Brain microvascular endothelial cell (primary cell): ENCODE measurements around the gene PRKG1.

Experiments used
- DNase-seq: peaks from one replicate; pipeline ENCODE4 v3.0.0-alpha.2; 2020
- H3K27ac ChIP-seq: fragments of 250-450 bp; sonication (Bioruptor Pico); 2 replicates; pipeline ENCODE4 v1.5.1; 2020; ENCODE audit warnings: mild to moderate bottlenecking, moderate library complexity
- H3K27me3 ChIP-seq: fragments of 250-450 bp; sonication (Bioruptor Pico); replicated peaks from 2 replicates; pipeline ENCODE4 v1.5.1; 2020; ENCODE audit warnings: mild to moderate bottlenecking
- H3K36me3 ChIP-seq: fragments of 250-450 bp; sonication (Bioruptor Pico); replicated peaks from 2 replicates; pipeline ENCODE4 v1.5.1; 2020; ENCODE audit warnings: mild to moderate bottlenecking
- H3K4me3 ChIP-seq: 2 replicates; pipeline ENCODE4 v1.5.1; 2011; ENCODE audit warnings: low read depth, mild to moderate bottlenecking, control low read depth, low read length, moderate library complexity
- in situ Hi-C: cut with HindIII; loops from 2 replicates; pipeline ENCODE4 v1.10.0; 2017; ENCODE audit warnings: low sequenced_read_pairs, low pct_ligation_motif_present
- TF ChIP-seq, protein P1 (sequence below): IDR thresholded peaks from 2 replicates; pipeline ENCODE4 v1.5.1; 2011; ENCODE audit warnings: low read depth, mild to moderate bottlenecking, moderate library complexity, low read length, control low read depth, inconsistent platforms; ENCODE audit errors: missing control alignments

Gene PRKG1

GRCh38 chr10:52266858-52267257 lies 1192.6 kb downstream of the PRKG1 start:
- Histone ChIP-seq H3K4me3 (no peak overlapping the region), H3K36me3 (no peaks in the 10 kb centered on the region), H3K27me3 (no peaks in the 10 kb centered on the region), H3K27ac (no peak overlapping the region)
- no peak for DNase-seq
- in situ Hi-C loops, result no loop called here
- TF ChIP-seq, protein P1, sequence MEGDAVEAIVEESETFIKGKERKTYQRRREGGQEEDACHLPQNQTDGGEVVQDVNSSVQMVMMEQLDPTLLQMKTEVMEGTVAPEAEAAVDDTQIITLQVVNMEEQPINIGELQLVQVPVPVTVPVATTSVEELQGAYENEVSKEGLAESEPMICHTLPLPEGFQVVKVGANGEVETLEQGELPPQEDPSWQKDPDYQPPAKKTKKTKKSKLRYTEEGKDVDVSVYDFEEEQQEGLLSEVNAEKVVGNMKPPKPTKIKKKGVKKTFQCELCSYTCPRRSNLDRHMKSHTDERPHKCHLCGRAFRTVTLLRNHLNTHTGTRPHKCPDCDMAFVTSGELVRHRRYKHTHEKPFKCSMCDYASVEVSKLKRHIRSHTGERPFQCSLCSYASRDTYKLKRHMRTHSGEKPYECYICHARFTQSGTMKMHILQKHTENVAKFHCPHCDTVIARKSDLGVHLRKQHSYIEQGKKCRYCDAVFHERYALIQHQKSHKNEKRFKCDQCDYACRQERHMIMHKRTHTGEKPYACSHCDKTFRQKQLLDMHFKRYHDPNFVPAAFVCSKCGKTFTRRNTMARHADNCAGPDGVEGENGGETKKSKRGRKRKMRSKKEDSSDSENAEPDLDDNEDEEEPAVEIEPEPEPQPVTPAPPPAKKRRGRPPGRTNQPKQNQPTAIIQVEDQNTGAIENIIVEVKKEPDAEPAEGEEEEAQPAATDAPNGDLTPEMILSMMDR, result no peak

GRCh38 chr10:52268790-52269189 lies 1194.5 kb downstream of the PRKG1 start:
- no peaks in the 10 kb centered on the region for H3K36me3 ChIP-seq
- H3K27ac ChIP-seq, result no peak overlapping the region
- TF ChIP-seq, protein P1, result no peak
- in situ Hi-C loops, result no loop called here
- no peak overlapping the region for H3K4me3 ChIP-seq
- H3K27me3 ChIP-seq, result no peaks in the 10 kb centered on the region
- DNase-seq, result no peak

- Histone ChIP-seq H3K4me3 (no peak overlapping the region), H3K27me3 (no peaks in the 10 kb centered on the region), H3K27ac (no peak overlapping the region), H3K36me3 (no peaks in the 10 kb centered on the region)
- no peak for DNase-seq
- in situ Hi-C loops, result no loop called here
- TF ChIP-seq, protein P1, result no peak
Observed at GRCh38 chr10:52269233-52269632, 1194.9 kb downstream of the PRKG1 start.

DNA sequence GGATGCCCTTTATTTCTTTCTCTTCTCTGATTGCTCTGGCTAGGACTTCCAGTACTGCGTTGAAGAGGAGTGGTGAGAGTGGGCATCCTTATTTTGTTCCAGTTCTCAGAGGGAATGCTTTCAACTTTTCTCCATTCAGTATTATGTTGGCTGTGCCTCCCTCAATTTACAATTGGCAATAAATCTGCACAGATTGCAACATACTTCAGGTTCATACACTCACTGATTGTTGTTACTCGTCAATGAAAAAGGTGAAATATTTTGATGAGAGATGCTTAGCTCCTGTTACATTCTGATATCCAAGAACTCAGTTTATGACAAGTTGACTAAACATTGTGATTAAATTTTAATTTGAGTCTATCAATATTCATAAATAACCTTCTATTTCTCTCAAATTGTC lies 1201.9 kb downstream of the PRKG1 start:
- Histone ChIP-seq H3K27me3 (no peaks in the 10 kb centered on the region), H3K36me3 (no peaks in the 10 kb centered on the region), H3K27ac (no peak overlapping the region), H3K4me3 (no peak overlapping the region)
- TF ChIP-seq, protein P1, result no peak
- DNase-seq, result no peak
- in situ Hi-C loops, result no loop called here

DNA sequence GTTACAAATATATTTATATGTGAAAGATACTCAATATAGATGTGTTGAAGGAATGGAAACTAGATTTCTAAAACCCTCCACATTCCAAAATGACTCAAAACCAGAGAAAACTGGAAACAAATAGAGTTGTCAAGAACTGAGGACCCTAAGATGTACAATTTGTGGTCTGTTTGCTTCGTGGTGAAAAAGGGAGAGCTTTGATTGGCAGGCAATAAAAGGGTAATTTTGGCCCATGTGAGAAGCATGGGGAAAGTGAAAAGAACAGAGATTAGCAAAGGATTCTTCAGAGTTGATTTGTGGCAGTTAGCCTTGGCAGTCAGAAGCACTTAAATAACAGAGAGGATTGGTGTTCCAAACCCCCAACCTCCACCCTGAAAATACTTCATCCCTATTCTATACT lies 1202.7 kb downstream of the PRKG1 start:
- DNase-seq, result no peak
- Histone ChIP-seq H3K27me3 (no peaks in the 10 kb centered on the region), H3K36me3 (no peaks in the 10 kb centered on the region), H3K4me3 (no peak overlapping the region), H3K27ac (no peak overlapping the region)
- in situ Hi-C loops, result no loop called here
- TF ChIP-seq, protein P1, result no peak

GRCh38 chr10:52279546-52279945 lies 1205.3 kb downstream of the PRKG1 start:
- no peak overlapping the region for H3K27ac ChIP-seq
- no peak overlapping the region for H3K4me3 ChIP-seq
- no peaks in the 10 kb centered on the region for H3K27me3 ChIP-seq
- in situ Hi-C loops, result no loop called here
- no peak for DNase-seq
- no peaks in the 10 kb centered on the region for H3K36me3 ChIP-seq
- TF ChIP-seq, protein P1, result no peak
